ENCODE data around the gene CCPG1. TPM values are rescaled to one million over a fixed set of nuclear protein-coding genes. Genes with fewer than 3 reads are reported as not detected.

CCPG1 gene
- total RNA-seq, 4 donors from 2014 or later: 61.2 to 97.7 (median 81.1) TPM

DNA sequence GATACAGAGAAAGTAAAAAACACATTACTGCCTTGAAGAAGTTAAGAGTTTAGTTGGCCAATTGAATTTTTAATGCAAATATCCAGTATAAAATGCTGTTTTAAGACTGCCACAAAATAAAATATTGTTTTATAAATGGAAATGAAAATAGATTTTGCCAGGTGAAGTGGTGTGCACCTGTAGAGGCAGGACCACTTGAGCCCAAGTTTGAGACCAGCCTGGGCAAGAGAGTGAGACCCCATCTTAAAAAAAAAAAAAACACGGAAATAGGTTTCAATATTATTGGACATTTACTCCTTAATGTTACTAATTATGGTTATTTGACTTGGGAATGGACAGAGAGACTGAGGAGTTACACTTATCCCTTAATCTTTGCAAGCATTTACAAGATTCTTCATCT lies 87.2 kb downstream of the CCPG1 start:
- TF ChIP-seq CTCF (IDR thresholded peaks at IDR 0.05; ENCODE audit: low read depth): no peak

- TF ChIP-seq CTCF (IDR thresholded peaks at IDR 0.05; ENCODE audit: low read depth): no peak
These were observed 88.0 kb downstream of the CCPG1 start for GRCh38 chr15:55320238-55320550.

- no peak for TF ChIP-seq CTCF (IDR thresholded peaks at IDR 0.05; ENCODE audit: low read depth)
These were observed 88.5 kb downstream of the CCPG1 start for GRCh38 chr15:55319537-55320237.

- no peak for TF ChIP-seq CTCF (IDR thresholded peaks at IDR 0.05; ENCODE audit: low read depth)
These were observed 89.3 kb downstream of the CCPG1 start, which contains the start of the genes PIGB and PIGBOS1 for GRCh38 chr15:55318588-55319494. Gene PIGB, plus strand, starts transcription at chr15:55319222. Its CDS starts 29 bp downstream, at chr15:55319251. Gene PIGBOS1, minus strand, starts transcription at chr15:55319123. Its CDS starts 1,331 bp downstream, at chr15:55317792.

Other genes starting within 250 kb of the CCPG1 start
- 100 to 1,000 TPM in 1 of 4 donors, 10 to 100 TPM in 3; 53.3 to 101 (median 74.3) TPM for gene RSL24D1, start 211.4 kb downstream of the CCPG1 start, total RNA-seq
- 10 to 100 TPM in 2 of 4 donors, 1 to 10 TPM in 2; 6.6 to 16.5 (median 10.5) TPM for gene RAB27A, start 118.5 kb downstream of the CCPG1 start, total RNA-seq
- gene PIGBOS1, start 89.2 kb downstream of the CCPG1 start, total RNA-seq: 10 to 100 TPM in 3 of 4 donors, 1 to 10 TPM in 1; 5.9 to 39.7 (median 14.7) TPM
- 10 to 100 TPM; 11.5 to 14.7 (median 12.8) TPM for gene PIGB, start 89.1 kb downstream of the CCPG1 start, total RNA-seq
- gene PIERCE2, start 136 bp upstream of the CCPG1 start, total RNA-seq: 1 to 10 TPM in 3 of 4 donors, not detected in 1; 1.5 to 4.1 (median 2.0) TPM
- gene DNAAF4, start 99.9 kb upstream of the CCPG1 start, total RNA-seq: 1 to 10 TPM in 1 of 4 donors, under 1 TPM in 2, not detected in 1; 0.49 to 3.4 (median 0.88) TPM
- 1 to 10 TPM; 3.7 to 8.6 (median 4.5) TPM for gene PYGO1, start 180.0 kb upstream of the CCPG1 start, total RNA-seq